ENCODE measurements around the gene OCA2. TPM values are rescaled to one million over a fixed set of nuclear protein-coding genes. Genes with fewer than 3 reads are reported as not detected.
A peak's percentile ranks its signal among the peaks of the same experiment; 100 is the strongest.

Gene OCA2
- total RNA-seq, 1 experiment from 2014 or later, result 0.57 TPM

DNA sequence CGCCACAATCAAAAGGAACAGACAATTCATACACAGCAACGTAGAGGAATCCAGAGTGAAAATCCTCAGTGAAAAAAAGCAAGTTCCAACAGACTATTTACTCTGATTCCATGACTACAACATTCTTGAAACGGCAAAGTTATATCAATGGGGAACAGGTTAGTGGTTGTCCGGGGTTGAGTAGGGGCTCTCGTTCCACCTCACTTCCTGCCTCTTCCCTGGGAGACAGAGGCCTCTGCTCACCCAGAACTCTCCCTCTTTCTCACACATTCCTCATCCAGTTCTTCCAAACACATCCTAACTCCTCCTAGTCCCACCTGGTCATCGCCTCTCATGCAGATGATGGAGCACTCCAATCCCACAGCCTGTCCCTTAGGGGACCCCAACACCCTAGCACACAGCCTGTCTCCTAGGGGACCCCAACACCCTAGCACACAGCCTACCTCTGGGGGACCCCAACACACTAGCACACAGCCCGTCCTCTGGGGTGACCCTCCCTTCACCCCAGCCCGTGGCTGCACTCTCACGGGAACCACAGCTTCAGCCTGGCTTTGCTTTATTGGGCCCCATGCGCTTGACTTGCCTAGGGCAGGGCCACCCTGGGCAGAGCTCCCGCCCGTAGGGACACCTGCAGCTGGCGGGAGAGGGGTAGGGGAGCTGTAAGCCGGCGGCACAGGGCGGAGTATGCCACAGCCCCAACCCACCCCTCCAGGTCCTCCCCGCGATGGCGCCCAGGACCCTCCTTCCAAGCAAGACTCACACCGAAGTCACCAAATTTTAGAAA lies 5.2 kb downstream of the OCA2 start:
- H3K4me3 Mint-ChIP-seq (ENCODE audit: unreplicated experiment), result no peak overlapping the region
- H3K4me3 ChIP-seq (ENCODE audit: low read depth, low read length), result no peak overlapping the region
- intact Hi-C loops (cut with micrococcal nuclease; ENCODE audit: unreplicated experiment), result loop anchor here (10.0 kb wide), 1 partner anchor 1209 kb away; no protein-coding TSS in a partner anchor
- H3K36me3 ChIP-seq (ENCODE audit: control insufficient read depth, insufficient read depth, low read length), result no peaks in the 10 kb centered on the region; the same call in 1 of the 2 replicates
- TF ChIP-seq CTCF (IDR thresholded peaks at IDR 0.05; ENCODE audit: insufficient read depth in 1 of 2, low read depth in 1 of 2, low read length in 1 of 2, severe bottlenecking in 1 of 2, unreplicated experiment in 1 of 2), result no peak
- H3K27me3 Mint-ChIP-seq (ENCODE audit: insufficient read depth, unreplicated experiment), result peaks cover 6% of the 10 kb centered on the region
- CTCF ChIA-PET, result interaction anchor here (0.5 kb wide), 1 partner anchor 9 kb away, joined by 3 read pairs; no protein-coding TSS in a partner anchor
- POLR2A ChIA-PET, result no interaction called here
- peaks cover 6% of the 10 kb centered on the region for H3K9me3 ChIP-seq
- peaks cover 22% of the 10 kb centered on the region for H3K9me3 Mint-ChIP-seq (ENCODE audit: unreplicated experiment)
- no peak overlapping the region for H3K27ac Mint-ChIP-seq (ENCODE audit: unreplicated experiment)
- peaks cover 6% of the 10 kb centered on the region for H3K4me1 ChIP-seq
- no TSS peak for BruUV-seq (replicated peaks)
- H3K36me3 Mint-ChIP-seq (ENCODE audit: insufficient read depth, unreplicated experiment), result peaks cover 6% of the 10 kb centered on the region
- no peaks in the 10 kb centered on the region for H3K4me1 Mint-ChIP-seq (ENCODE audit: low read depth, unreplicated experiment)
- no peaks in the 10 kb centered on the region for H3K27me3 ChIP-seq (replicated peaks; ENCODE audit: control insufficient read depth, insufficient read depth, low read length)
- DNase-seq, result no peak

GRCh38 chr15:28091313-28091712 lies 7.8 kb downstream of the OCA2 start:
- TF ChIP-seq CTCF (IDR thresholded peaks at IDR 0.05; ENCODE audit: insufficient read depth in 1 of 2, low read depth in 1 of 2, low read length in 1 of 2, severe bottlenecking in 1 of 2, unreplicated experiment in 1 of 2), result no peak
- POLR2A ChIA-PET, result no interaction called here
- no TSS peak for BruUV-seq (replicated peaks)
- H3K27ac Mint-ChIP-seq (ENCODE audit: unreplicated experiment), result no peak overlapping the region
- H3K4me1 Mint-ChIP-seq (ENCODE audit: low read depth, unreplicated experiment), result no peaks in the 10 kb centered on the region
- CTCF ChIA-PET, result no interaction called here
- H3K4me3 Mint-ChIP-seq (ENCODE audit: unreplicated experiment), result no peak overlapping the region
- Histone ChIP-seq H3K27me3 (replicated peaks; ENCODE audit: control insufficient read depth, insufficient read depth, low read length) (no peaks in the 10 kb centered on the region), H3K9me3 (peaks cover 6% of the 10 kb centered on the region), H3K4me3 (ENCODE audit: low read depth, low read length) (no peak overlapping the region), H3K36me3 (ENCODE audit: control insufficient read depth, insufficient read depth, low read length) (no peaks in the 10 kb centered on the region), H3K4me1 (no peaks in the 10 kb centered on the region; the same call in 1 of the 2 replicates)
- H3K9me3 Mint-ChIP-seq (ENCODE audit: unreplicated experiment), result peaks cover 29% of the 10 kb centered on the region
- intact Hi-C loops (cut with micrococcal nuclease; ENCODE audit: unreplicated experiment), result loop anchor here (10.0 kb wide), 1 partner anchor 1207 kb away; no protein-coding TSS in a partner anchor
- peaks cover 6% of the 10 kb centered on the region for H3K27me3 Mint-ChIP-seq (ENCODE audit: insufficient read depth, unreplicated experiment)
- no peaks in the 10 kb centered on the region for H3K36me3 Mint-ChIP-seq (ENCODE audit: insufficient read depth, unreplicated experiment)
- DNase-seq, result no peak

- CTCF ChIA-PET, result interaction anchor here (0.6 to 1.0 kb wide), 2 partner anchors 13 to 35 kb away, joined by 5 to 6 read pairs; partner anchors contain the start of gene OCA2
- TF ChIP-seq CTCF (IDR thresholded peaks at IDR 0.05; ENCODE audit: insufficient read depth in 1 of 2, low read depth in 1 of 2, low read length in 1 of 2, severe bottlenecking in 1 of 2, unreplicated experiment in 1 of 2), result peak; percentile 63 to 90
- Mint-ChIP-seq H3K4me3 (ENCODE audit: unreplicated experiment) (no peak overlapping the region), H3K36me3 (ENCODE audit: insufficient read depth, unreplicated experiment) (no peaks in the 10 kb centered on the region), H3K9me3 (ENCODE audit: unreplicated experiment) (peaks cover 29% of the 10 kb centered on the region), H3K4me1 (ENCODE audit: low read depth, unreplicated experiment) (no peaks in the 10 kb centered on the region), H3K27me3 (ENCODE audit: insufficient read depth, unreplicated experiment) (no peaks in the 10 kb centered on the region), H3K27ac (ENCODE audit: unreplicated experiment) (no peak overlapping the region)
- peaks cover 13% of the 10 kb centered on the region for H3K4me1 ChIP-seq
- H3K36me3 ChIP-seq (ENCODE audit: control insufficient read depth, insufficient read depth, low read length), result no peaks in the 10 kb centered on the region
- H3K4me3 ChIP-seq (ENCODE audit: low read depth, low read length), result no peak overlapping the region
- BruUV-seq (replicated peaks), result no TSS peak
- peak; percentile 75 to 80 for DNase-seq
- POLR2A ChIA-PET, result no interaction called here
- no peaks in the 10 kb centered on the region for H3K27me3 ChIP-seq (replicated peaks; ENCODE audit: control insufficient read depth, insufficient read depth, low read length)
- intact Hi-C loops (cut with micrococcal nuclease; ENCODE audit: unreplicated experiment), result loop anchor here (1.0 kb wide), 2 partner anchors 13 to 37 kb away; partner anchors contain the start of gene OCA2
- peaks cover 4% of the 10 kb centered on the region for H3K9me3 ChIP-seq
These were observed 12.9 kb downstream of the OCA2 start for GRCh38 chr15:28086175-28086703.

All from Caco-2 (cell line).